Liver (tissue), 9 donors: Measurements from ENCODE around the gene IFT43. TPM values are rescaled to one million over a fixed set of nuclear protein-coding genes. Genes with fewer than 3 reads are reported as not detected.

ENCODE experiments used
- DNase-seq: peaks from one replicate; pipeline ENCODE4 v3.0.0-alpha.2; 2017; ENCODE audit warnings: low spot score
- H3K27ac ChIP-seq, 2 donors: one replicate each; pipeline ENCODE4 v1.7.0; 2013; ENCODE audit warnings: inconsistent platforms in 2 of 2, low read length in 2 of 2, control low read depth in 1 of 2, low read depth in 1 of 2, mild to moderate bottlenecking in 1 of 2
- H3K27me3 ChIP-seq, 4 donors: one replicate each; pipeline versions ENCODE4 v1.6.1 to v1.7.0; 2013; ENCODE audit warnings: low read length in 3 of 4, inconsistent platforms in 1 of 4, mild to moderate bottlenecking in 1 of 4, moderate library complexity in 1 of 4; ENCODE audit not compliant: control insufficient read depth in 4 of 4, insufficient read depth in 4 of 4
- H3K36me3 ChIP-seq, 4 donors: one replicate each; pipeline versions ENCODE4 v1.6.1 to v1.7.0; 2013; ENCODE audit warnings: low read length in 3 of 4, mild to moderate bottlenecking in 3 of 4, low read depth in 1 of 4, moderate library complexity in 1 of 4; ENCODE audit not compliant: control insufficient read depth in 4 of 4, insufficient read depth in 3 of 4
- H3K4me1 ChIP-seq, 4 donors: one replicate each; pipeline versions ENCODE4 v1.6.1 to v1.7.0; 2013; ENCODE audit warnings: low read length in 3 of 4, mild to moderate bottlenecking in 3 of 4, moderate library complexity in 1 of 4; ENCODE audit not compliant: control insufficient read depth in 4 of 4, insufficient read depth in 4 of 4
- H3K4me3 ChIP-seq, 3 donors: one replicate each; pipeline versions ENCODE4 v1.6.1 to v1.7.0; 2013; ENCODE audit warnings: low read length in 3 of 3, control low read depth in 1 of 3, low read depth in 1 of 3, mild to moderate bottlenecking in 1 of 3
- H3K9ac ChIP-seq, 2 donors: one replicate each; pipeline ENCODE4 v1.7.0; 2013; ENCODE audit warnings: low read length in 2 of 2, mild to moderate bottlenecking in 2 of 2, moderate library complexity in 2 of 2, control low read depth in 1 of 2, low read depth in 1 of 2
- H3K9me3 ChIP-seq, 4 donors: one replicate each; pipeline versions ENCODE4 v1.6.1 to v1.7.0; 2013; ENCODE audit warnings: low read length in 3 of 4; ENCODE audit not compliant: control insufficient read depth in 4 of 4
- EGR1 ChIP-seq, 2 donors: IDR thresholded peaks; 2 replicates each; pipeline ENCODE4 v1.6.1; 2016 to 2018; ENCODE audit warnings: antibody characterized with exemption in 2 of 2, low read depth in 2 of 2
- FOXA1 ChIP-seq: IDR thresholded peaks from 2 replicates; pipeline ENCODE4 v1.6.1; 2016; ENCODE audit warnings: antibody characterized with exemption
- FOXA2 ChIP-seq: IDR thresholded peaks from 2 replicates; pipeline ENCODE4 v1.6.1; 2016; ENCODE audit warnings: antibody characterized with exemption
- GABPA ChIP-seq, 2 donors: IDR thresholded peaks in 1 of 2; conservative IDR thresholded peaks in 1 of 2; 2 replicates each; pipeline ENCODE4 v1.6.1; 2016; ENCODE audit warnings: antibody characterized with exemption in 2 of 2, mild to moderate bottlenecking in 1 of 2, moderate library complexity in 1 of 2
- HNF4A ChIP-seq, 2 donors: conservative IDR thresholded peaks; 2 replicates each; pipeline ENCODE4 v1.6.1; 2016; ENCODE audit warnings: antibody characterized with exemption in 2 of 2, mild to moderate bottlenecking in 2 of 2
- HNF4G ChIP-seq: IDR thresholded peaks from 2 replicates; pipeline ENCODE4 v1.6.1; 2016; ENCODE audit warnings: antibody characterized with exemption
- JUND ChIP-seq, 2 donors: IDR thresholded peaks; 2 replicates each; pipeline ENCODE4 v1.6.1; 2016; ENCODE audit warnings: antibody characterized with exemption in 2 of 2
- NR2F2 ChIP-seq: IDR thresholded peaks from 2 replicates; pipeline ENCODE4 v1.6.1; 2016; ENCODE audit warnings: antibody characterized with exemption
- RAD21 ChIP-seq, 2 donors: IDR thresholded peaks; 2 replicates each; pipeline ENCODE4 v1.6.1; 2016; ENCODE audit warnings: antibody characterized with exemption in 2 of 2, mild to moderate bottlenecking in 2 of 2
- RXRA ChIP-seq, 2 donors: IDR thresholded peaks; 2 replicates each; pipeline ENCODE4 v1.6.1; 2017 to 2018; ENCODE audit warnings: antibody characterized with exemption in 2 of 2, mild to moderate bottlenecking in 1 of 2
- SP1 ChIP-seq: IDR thresholded peaks from 2 replicates; pipeline ENCODE4 v1.6.1; 2018; ENCODE audit warnings: antibody characterized with exemption, mild to moderate bottlenecking
- TAF1 ChIP-seq: conservative IDR thresholded peaks from 2 replicates; pipeline ENCODE4 v1.6.1; 2016; ENCODE audit warnings: antibody characterized with exemption, mild to moderate bottlenecking
- YY1 ChIP-seq: IDR thresholded peaks from 2 replicates; pipeline ENCODE4 v1.6.1; 2016; ENCODE audit warnings: antibody characterized with exemption, mild to moderate bottlenecking
- WGBS: extraction: QIAGEN DNeasy Blood & Tissue Kit; methylation state at CpG from one replicate; pipeline ENCODE4 v1.1.7; 2013; 5-methylcytosine and 5-hydroxymethylcytosine counted together
- polyA plus RNA-seq, 2 donors: library from polyadenylated mRNA; stranded (reverse) in 1 of 2; unstranded in 1 of 2; fragments of 200-250 nt in 1 of 2; fragments of >200 nt in 1 of 2; fragmentation: Nextera tagmentation in 1 of 2; extraction: Ambion mirVana in 1 of 2; gene quantifications; one replicate each; pipeline versions ENCODE4 v1.2.1 to v1.2.3, GENCODE V29; 2013 to 2015
- total RNA-seq, 2 donors: library from RNA; depleted of rRNA; stranded (reverse); fragments of >200 nt; gene quantifications; one replicate each; pipeline ENCODE4 v1.2.3, GENCODE V29; 2014
- TF ChIP-seq, protein P1 (sequence below): IDR thresholded peaks from 2 replicates; pipeline ENCODE4 v1.6.1; 2016; ENCODE audit warnings: antibody characterized with exemption, mild to moderate bottlenecking
- TF ChIP-seq, protein P2 (sequence below): IDR thresholded peaks from 2 replicates; pipeline ENCODE4 v1.6.1; 2016; ENCODE audit warnings: antibody characterized with exemption
- TF ChIP-seq, protein P3 (sequence below): IDR thresholded peaks from 2 replicates; pipeline ENCODE4 v1.6.1; 2016; ENCODE audit warnings: antibody characterized with exemption
- TF ChIP-seq, protein P4 (sequence below): IDR thresholded peaks from 2 replicates; pipeline ENCODE4 v1.6.1; 2016; ENCODE audit warnings: antibody characterized with exemption
- TF ChIP-seq, protein P5 (sequence below): fragments of 150-350 bp; IDR thresholded peaks from 2 replicates; pipeline ENCODE4 v1.5.1; 2017; ENCODE audit warnings: improper control_type of control experiment, low read depth, low read length; ENCODE audit not compliant: missing input control
- donor health status: healthy.
- donor health status: healthy.
- donor health status: healthy.
- donor health status: healthy.
- donor health status: healthy.

IFT43 gene
- total and polyA plus RNA-seq, 4 donors: 7.8 to 33.6 (median 19.3) TPM

DNA sequence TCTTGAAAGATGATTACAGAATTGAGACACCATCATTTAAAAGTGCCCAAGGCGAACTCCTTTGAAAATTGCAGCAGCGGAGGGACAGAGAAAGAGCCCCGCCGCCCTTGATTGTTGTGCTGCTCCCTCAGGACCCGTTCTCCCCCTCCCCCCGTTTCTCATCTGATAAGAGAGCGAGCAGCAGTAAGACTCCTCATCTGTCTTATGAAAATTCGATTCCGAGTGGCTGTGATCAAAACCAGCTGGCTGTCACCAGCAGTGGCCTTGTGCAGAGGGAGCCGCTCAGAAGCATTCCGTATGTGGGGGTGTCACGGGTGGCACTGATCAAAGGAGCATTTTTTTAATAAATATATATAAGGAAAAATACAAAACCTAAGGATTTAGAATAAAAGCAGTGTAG, 88.2 kb downstream of the IFT43 start:
- no peak overlapping the region for H3K27ac ChIP-seq
- H3K4me3 ChIP-seq: no peak overlapping the region
- TF ChIP-seq, protein P1, sequence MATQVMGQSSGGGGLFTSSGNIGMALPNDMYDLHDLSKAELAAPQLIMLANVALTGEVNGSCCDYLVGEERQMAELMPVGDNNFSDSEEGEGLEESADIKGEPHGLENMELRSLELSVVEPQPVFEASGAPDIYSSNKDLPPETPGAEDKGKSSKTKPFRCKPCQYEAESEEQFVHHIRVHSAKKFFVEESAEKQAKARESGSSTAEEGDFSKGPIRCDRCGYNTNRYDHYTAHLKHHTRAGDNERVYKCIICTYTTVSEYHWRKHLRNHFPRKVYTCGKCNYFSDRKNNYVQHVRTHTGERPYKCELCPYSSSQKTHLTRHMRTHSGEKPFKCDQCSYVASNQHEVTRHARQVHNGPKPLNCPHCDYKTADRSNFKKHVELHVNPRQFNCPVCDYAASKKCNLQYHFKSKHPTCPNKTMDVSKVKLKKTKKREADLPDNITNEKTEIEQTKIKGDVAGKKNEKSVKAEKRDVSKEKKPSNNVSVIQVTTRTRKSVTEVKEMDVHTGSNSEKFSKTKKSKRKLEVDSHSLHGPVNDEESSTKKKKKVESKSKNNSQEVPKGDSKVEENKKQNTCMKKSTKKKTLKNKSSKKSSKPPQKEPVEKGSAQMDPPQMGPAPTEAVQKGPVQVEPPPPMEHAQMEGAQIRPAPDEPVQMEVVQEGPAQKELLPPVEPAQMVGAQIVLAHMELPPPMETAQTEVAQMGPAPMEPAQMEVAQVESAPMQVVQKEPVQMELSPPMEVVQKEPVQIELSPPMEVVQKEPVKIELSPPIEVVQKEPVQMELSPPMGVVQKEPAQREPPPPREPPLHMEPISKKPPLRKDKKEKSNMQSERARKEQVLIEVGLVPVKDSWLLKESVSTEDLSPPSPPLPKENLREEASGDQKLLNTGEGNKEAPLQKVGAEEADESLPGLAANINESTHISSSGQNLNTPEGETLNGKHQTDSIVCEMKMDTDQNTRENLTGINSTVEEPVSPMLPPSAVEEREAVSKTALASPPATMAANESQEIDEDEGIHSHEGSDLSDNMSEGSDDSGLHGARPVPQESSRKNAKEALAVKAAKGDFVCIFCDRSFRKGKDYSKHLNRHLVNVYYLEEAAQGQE: no peak
- TF ChIP-seq, protein P2, sequence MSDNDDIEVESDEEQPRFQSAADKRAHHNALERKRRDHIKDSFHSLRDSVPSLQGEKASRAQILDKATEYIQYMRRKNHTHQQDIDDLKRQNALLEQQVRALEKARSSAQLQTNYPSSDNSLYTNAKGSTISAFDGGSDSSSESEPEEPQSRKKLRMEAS: no peak
- TF ChIP-seq FOXA2 (no peak), JUND (IDR thresholded peaks at IDR 0.05) (no peak), EGR1 (IDR thresholded peaks at IDR 0.05; ENCODE audit: low read depth in 2 of 2) (no peak), HNF4A (conservative IDR thresholded peaks at IDR 0.05) (no peak), RAD21 (IDR thresholded peaks at IDR 0.05) (no peak), NR2F2 (no peak), YY1 (no peak), RXRA (IDR thresholded peaks at IDR 0.05) (no peak), GABPA (IDR thresholded peaks at IDR 0.05 in 1 of 2, conservative IDR thresholded peaks at IDR 0.05 in 1 of 2) (no peak)
- TF ChIP-seq, protein P3, sequence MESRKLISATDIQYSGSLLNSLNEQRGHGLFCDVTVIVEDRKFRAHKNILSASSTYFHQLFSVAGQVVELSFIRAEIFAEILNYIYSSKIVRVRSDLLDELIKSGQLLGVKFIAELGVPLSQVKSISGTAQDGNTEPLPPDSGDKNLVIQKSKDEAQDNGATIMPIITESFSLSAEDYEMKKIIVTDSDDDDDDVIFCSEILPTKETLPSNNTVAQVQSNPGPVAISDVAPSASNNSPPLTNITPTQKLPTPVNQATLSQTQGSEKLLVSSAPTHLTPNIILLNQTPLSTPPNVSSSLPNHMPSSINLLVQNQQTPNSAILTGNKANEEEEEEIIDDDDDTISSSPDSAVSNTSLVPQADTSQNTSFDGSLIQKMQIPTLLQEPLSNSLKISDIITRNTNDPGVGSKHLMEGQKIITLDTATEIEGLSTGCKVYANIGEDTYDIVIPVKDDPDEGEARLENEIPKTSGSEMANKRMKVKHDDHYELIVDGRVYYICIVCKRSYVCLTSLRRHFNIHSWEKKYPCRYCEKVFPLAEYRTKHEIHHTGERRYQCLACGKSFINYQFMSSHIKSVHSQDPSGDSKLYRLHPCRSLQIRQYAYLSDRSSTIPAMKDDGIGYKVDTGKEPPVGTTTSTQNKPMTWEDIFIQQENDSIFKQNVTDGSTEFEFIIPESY: no peak
- H3K27me3 ChIP-seq: no peaks in the 10 kb centered on the region
- H3K9ac ChIP-seq: no peak overlapping the region
- no peak for DNase-seq
- H3K36me3 ChIP-seq: peaks cover 0 to under 1% (median 0%) of the 10 kb centered on the region in 4 donors
- H3K4me1 ChIP-seq: no peaks in the 10 kb centered on the region
- H3K9me3 ChIP-seq: no peaks in the 10 kb centered on the region
- 91% methylated on average over 12 of the region's 12 CpGs for WGBS

DNA sequence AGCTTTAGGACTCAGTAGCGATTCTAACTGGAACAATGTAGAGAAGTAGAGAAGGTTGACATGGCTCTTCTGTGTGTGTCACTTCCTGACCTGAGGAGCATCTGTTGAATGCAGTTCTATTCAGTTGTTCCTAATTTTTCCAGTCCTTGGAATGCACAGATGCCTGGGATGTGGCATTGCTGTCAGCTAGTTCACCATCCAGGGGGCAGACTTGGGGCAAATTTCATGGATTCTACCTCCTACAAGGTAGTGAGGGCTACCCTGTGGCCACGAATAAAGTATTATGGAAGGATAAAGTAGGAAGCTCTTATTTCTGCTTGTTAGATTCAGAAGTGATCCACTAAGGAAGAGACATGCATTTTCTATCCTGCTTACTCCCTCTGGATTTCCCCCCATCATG, 91.8 kb downstream of the IFT43 start:
- Histone ChIP-seq H3K9ac (no peak overlapping the region), H3K4me3 (no peak overlapping the region), H3K27me3 (no peaks in the 10 kb centered on the region), H3K27ac (no peak overlapping the region), H3K9me3 (no peaks in the 10 kb centered on the region), H3K36me3 (peaks cover 0 to 4% (median 0%) of the 10 kb centered on the region in 4 donors), H3K4me1 (no peaks in the 10 kb centered on the region)
- DNase-seq: no peak
- WGBS: 91% methylated on average over 2 of the region's 2 CpGs
- TF ChIP-seq, protein P1: no peak
- TF ChIP-seq HNF4G: no peak
- no peak for TF ChIP-seq RXRA (IDR thresholded peaks at IDR 0.05)
- TF ChIP-seq SP1: no peak
- TF ChIP-seq, protein P2: no peak
- TF ChIP-seq, protein P4, sequence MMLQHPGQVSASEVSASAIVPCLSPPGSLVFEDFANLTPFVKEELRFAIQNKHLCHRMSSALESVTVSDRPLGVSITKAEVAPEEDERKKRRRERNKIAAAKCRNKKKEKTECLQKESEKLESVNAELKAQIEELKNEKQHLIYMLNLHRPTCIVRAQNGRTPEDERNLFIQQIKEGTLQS: no peak
- no peak for TF ChIP-seq JUND (IDR thresholded peaks at IDR 0.05)
- no peak for TF ChIP-seq TAF1
- TF ChIP-seq EGR1 (IDR thresholded peaks at IDR 0.05; ENCODE audit: low read depth in 2 of 2): no peak
- TF ChIP-seq, protein P5, sequence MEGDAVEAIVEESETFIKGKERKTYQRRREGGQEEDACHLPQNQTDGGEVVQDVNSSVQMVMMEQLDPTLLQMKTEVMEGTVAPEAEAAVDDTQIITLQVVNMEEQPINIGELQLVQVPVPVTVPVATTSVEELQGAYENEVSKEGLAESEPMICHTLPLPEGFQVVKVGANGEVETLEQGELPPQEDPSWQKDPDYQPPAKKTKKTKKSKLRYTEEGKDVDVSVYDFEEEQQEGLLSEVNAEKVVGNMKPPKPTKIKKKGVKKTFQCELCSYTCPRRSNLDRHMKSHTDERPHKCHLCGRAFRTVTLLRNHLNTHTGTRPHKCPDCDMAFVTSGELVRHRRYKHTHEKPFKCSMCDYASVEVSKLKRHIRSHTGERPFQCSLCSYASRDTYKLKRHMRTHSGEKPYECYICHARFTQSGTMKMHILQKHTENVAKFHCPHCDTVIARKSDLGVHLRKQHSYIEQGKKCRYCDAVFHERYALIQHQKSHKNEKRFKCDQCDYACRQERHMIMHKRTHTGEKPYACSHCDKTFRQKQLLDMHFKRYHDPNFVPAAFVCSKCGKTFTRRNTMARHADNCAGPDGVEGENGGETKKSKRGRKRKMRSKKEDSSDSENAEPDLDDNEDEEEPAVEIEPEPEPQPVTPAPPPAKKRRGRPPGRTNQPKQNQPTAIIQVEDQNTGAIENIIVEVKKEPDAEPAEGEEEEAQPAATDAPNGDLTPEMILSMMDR: no peak
- no peak for TF ChIP-seq GABPA (IDR thresholded peaks at IDR 0.05 in 1 of 2, conservative IDR thresholded peaks at IDR 0.05 in 1 of 2)
- TF ChIP-seq NR2F2: no peak
- TF ChIP-seq HNF4A (conservative IDR thresholded peaks at IDR 0.05): no peak
- TF ChIP-seq, protein P3: no peak
- no peak for TF ChIP-seq RAD21 (IDR thresholded peaks at IDR 0.05)
- no peak for TF ChIP-seq FOXA2
- TF ChIP-seq FOXA1: no peak
